Measurements from ENCODE around the gene HACD4.

DNA sequence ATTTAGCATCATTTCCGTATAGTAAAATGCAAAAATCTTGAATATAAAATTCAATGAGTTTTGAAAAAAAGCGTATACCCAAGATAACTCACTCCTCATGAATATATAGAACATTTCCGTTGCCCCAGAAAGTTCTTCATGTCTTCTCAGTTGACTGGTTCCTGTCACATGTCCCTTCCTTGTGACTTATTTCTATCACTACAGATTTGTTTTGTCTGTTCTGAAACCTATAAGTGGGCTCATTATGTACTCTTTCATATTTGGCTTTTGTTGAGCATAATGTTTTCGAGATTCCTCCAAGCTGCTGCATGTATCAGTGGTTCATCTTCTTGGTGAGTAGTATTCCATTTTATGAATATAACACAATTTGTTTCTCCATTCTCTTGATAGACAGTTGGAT lies 11.0 kb upstream of the HACD4 start:
- TF ChIP-seq, protein P1, sequence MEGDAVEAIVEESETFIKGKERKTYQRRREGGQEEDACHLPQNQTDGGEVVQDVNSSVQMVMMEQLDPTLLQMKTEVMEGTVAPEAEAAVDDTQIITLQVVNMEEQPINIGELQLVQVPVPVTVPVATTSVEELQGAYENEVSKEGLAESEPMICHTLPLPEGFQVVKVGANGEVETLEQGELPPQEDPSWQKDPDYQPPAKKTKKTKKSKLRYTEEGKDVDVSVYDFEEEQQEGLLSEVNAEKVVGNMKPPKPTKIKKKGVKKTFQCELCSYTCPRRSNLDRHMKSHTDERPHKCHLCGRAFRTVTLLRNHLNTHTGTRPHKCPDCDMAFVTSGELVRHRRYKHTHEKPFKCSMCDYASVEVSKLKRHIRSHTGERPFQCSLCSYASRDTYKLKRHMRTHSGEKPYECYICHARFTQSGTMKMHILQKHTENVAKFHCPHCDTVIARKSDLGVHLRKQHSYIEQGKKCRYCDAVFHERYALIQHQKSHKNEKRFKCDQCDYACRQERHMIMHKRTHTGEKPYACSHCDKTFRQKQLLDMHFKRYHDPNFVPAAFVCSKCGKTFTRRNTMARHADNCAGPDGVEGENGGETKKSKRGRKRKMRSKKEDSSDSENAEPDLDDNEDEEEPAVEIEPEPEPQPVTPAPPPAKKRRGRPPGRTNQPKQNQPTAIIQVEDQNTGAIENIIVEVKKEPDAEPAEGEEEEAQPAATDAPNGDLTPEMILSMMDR (conservative IDR thresholded peaks at IDR 0.05; ENCODE audit: low read depth in 2 of 2) = no peak
- TF ChIP-seq POLR2AphosphoS5 (IDR thresholded peaks at IDR 0.05; ENCODE audit: low read depth) (no peak), JUNB (IDR thresholded peaks at IDR 0.05; ENCODE audit: unreplicated experiment) (no peak), STAT1 (IDR thresholded peaks at IDR 0.05; ENCODE audit: unreplicated experiment) (no peak)
- TF ChIP-seq, protein P2, sequence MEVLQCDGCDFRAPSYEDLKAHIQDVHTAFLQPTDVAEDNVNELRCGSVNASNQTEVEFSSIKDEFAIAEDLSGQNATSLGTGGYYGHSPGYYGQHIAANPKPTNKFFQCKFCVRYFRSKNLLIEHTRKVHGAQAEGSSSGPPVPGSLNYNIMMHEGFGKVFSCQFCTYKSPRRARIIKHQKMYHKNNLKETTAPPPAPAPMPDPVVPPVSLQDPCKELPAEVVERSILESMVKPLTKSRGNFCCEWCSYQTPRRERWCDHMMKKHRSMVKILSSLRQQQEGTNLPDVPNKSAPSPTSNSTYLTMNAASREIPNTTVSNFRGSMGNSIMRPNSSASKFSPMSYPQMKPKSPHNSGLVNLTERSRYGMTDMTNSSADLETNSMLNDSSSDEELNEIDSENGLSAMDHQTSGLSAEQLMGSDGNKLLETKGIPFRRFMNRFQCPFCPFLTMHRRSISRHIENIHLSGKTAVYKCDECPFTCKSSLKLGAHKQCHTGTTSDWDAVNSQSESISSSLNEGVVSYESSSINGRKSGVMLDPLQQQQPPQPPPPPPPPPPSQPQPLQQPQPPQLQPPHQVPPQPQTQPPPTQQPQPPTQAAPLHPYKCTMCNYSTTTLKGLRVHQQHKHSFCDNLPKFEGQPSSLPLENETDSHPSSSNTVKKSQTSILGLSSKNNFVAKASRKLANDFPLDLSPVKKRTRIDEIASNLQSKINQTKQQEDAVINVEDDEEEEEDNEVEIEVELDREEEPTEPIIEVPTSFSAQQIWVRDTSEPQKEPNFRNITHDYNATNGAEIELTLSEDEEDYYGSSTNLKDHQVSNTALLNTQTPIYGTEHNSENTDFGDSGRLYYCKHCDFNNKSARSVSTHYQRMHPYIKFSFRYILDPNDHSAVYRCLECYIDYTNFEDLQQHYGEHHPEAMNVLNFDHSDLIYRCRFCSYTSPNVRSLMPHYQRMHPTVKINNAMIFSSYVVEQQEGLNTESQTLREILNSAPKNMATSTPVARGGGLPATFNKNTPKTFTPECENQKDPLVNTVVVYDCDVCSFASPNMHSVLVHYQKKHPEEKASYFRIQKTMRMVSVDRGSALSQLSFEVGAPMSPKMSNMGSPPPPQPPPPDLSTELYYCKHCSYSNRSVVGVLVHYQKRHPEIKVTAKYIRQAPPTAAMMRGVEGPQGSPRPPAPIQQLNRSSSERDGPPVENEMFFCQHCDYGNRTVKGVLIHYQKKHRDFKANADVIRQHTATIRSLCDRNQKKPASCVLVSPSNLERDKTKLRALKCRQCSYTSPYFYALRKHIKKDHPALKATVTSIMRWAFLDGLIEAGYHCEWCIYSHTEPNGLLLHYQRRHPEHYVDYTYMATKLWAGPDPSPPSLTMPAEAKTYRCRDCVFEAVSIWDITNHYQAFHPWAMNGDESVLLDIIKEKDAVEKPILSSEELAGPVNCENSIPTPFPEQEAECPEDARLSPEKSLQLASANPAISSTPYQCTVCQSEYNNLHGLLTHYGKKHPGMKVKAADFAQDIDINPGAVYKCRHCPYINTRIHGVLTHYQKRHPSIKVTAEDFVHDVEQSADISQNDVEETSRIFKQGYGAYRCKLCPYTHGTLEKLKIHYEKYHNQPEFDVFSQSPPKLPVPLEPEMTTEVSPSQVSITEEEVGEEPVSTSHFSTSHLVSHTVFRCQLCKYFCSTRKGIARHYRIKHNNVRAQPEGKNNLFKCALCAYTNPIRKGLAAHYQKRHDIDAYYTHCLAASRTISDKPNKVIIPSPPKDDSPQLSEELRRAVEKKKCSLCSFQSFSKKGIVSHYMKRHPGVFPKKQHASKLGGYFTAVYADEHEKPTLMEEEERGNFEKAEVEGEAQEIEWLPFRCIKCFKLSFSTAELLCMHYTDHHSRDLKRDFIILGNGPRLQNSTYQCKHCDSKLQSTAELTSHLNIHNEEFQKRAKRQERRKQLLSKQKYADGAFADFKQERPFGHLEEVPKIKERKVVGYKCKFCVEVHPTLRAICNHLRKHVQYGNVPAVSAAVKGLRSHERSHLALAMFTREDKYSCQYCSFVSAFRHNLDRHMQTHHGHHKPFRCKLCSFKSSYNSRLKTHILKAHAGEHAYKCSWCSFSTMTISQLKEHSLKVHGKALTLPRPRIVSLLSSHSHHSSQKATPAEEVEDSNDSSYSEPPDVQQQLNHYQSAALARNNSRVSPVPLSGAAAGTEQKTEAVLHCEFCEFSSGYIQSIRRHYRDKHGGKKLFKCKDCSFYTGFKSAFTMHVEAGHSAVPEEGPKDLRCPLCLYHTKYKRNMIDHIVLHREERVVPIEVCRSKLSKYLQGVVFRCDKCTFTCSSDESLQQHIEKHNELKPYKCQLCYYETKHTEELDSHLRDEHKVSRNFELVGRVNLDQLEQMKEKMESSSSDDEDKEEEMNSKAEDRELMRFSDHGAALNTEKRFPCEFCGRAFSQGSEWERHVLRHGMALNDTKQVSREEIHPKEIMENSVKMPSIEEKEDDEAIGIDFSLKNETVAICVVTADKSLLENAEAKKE (CRISPR knock-in tag; IDR thresholded peaks at IDR 0.05) = no peak

Measured in GM23338 (cell line).